ENCODE results near the gene MADD.

Gene MADD

GRCh38 chr11:47251751-47252150, 18.2 kb upstream of the MADD start:
- DNase-seq (ENCODE audit: low spot score), result no peak

GRCh38 chr11:47253660-47254059, 16.3 kb upstream of the MADD start:
- DNase-seq (ENCODE audit: low spot score), result no peak

- no peak for DNase-seq (ENCODE audit: low spot score)
Measured at GRCh38 chr11:47254386-47254785, 15.5 kb upstream of the MADD start.

DNA sequence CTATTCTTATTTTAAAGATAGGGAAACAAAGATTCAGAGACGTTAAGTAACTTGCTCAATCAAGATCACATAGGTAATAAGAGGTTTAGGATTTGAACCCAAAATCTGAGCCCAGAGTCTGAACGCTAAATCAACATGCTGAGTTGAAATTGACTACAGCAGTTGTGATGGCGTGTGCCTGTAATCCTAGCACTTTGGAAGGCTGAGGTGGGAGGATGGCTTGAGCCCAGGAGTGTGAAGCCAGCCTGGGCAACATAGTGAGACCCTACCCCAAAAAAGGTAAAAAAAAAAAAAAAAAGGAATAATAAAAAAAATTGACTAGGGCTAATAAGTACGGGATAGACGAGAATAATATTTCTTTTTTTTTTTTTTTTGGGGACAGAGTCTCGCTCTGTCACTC, 13.6 kb upstream of the MADD start:
- DNase-seq (ENCODE audit: low spot score), result no peak

DNA sequence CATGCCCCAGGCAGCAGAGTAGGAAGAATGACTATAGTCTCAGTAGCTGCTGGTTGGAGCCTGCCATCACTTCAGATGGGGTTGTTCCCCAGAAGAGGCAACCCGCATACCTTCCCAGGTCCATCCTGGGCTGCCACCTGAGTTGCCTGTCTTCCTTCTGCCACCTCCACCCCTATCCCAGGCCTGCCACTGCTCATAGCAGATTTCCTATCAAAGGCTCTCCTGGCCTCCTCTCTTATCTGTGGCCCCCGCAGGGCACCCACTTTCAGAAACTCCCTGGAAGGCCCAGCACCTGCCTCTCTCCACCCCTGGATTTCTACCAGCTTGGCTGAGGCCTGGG, 12.8 kb upstream of the MADD start:
- no peak for DNase-seq (ENCODE audit: low spot score)

- DNase-seq (ENCODE audit: low spot score), result peak; percentile 58
Measured at GRCh38 chr11:47257517-47258316, 12.2 kb upstream of the MADD start, which contains the start of gene NR1H3. TSS of gene NR1H3 (plus strand) at chr11:47257996. CDS start at chr11:47259217, 1,221 bp downstream.

DNA sequence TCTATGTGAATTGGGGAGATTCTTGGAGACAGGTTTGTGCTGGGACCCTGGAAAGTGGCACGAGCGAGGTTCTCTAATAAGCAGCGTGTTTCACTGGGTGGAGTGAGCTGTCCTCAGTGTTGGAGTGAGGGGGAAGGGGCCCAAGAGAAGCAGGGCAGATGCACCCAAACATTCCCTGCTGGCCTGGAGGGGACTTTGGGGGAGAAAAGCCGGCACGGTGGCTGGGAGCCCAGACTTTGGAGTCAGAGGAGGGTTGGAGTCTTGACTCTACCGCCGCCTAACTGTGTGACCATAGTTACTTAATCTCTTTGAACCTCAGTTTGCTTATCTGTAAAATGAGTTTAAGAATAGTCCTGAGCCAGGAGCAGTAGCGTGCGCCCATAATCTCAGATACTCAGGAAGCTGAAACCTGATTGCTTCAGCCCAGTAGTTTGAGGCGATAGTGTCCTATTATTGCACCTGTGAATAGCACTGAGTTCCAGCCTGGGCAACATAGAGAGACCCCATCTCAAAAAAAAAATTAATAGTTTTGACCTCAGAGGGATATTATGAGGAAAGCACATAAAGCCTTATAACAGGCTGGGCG, 11.5 kb upstream of the MADD start:
- no peak for DNase-seq (ENCODE audit: low spot score)

DNA sequence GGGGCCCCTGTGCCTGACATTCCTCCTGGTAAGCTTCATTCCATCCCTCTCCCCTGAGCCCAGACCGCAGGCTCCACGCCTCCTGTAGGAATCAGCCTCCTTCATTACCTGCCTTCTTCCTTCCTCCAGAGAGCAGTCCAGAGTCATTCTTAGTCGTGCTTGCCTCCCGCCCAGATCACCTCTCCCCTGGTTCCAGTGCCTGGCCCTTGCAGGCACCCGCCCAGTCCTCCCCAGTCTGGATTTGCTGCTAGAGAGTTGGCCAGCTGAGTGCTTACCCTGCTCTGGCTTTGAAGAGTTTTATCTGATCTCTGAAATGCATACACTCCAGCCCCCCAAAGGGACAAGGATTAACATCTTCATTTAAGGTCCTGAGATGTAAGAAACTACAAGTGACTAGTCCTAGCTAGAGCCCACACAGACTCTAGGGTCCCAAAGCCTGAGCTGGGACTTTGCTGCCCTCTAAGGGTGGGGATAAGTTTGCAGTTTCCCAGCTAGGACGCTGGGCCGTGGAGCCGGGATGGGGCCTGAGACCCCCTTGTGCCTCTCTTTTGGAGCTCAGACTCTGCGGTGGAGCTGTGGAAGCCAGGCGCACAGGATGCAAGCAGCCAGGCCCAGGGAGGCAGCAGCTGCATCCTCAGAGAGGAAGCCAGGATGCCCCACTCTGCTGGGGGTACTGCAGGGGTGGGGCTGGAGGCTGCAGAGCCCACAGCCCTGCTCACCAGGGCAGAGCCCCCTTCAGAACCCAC, 10.5 kb upstream of the MADD start:
- peak; percentile 60 for DNase-seq (ENCODE audit: low spot score)

DNA sequence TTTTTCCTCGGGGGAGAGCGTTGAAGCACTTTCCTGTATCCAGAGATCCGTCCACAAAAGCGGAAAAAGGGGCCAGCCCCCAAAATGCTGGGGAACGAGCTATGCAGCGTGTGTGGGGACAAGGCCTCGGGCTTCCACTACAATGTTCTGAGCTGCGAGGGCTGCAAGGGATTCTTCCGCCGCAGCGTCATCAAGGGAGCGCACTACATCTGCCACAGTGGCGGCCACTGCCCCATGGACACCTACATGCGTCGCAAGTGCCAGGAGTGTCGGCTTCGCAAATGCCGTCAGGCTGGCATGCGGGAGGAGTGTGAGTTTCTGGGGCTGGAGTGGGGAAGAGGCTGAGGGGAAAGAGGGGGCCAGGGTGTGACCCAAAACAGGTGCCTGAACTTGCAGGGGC, 9.6 kb upstream of the MADD start:
- no peak for DNase-seq (ENCODE audit: low spot score)

GRCh38 chr11:47261291-47261800, 8.6 kb upstream of the MADD start:
- no peak for DNase-seq (ENCODE audit: low spot score)

- DNase-seq (ENCODE audit: low spot score), result no peak
Measured at GRCh38 chr11:47264119-47264518, 5.8 kb upstream of the MADD start.

- no peak for DNase-seq (ENCODE audit: low spot score)
Measured at GRCh38 chr11:47264521-47264920, 5.4 kb upstream of the MADD start.

GRCh38 chr11:47267876-47268275, 2.1 kb upstream of the MADD start:
- DNase-seq (ENCODE audit: low spot score), result no peak

GRCh38 chr11:47268448-47269001, 1.4 kb upstream of the MADD start:
- no peak for DNase-seq (ENCODE audit: low spot score)

GRCh38 chr11:47269002-47269828, 718 bp upstream of the MADD start:
- DNase-seq (ENCODE audit: low spot score), result peak; percentile 83

- DNase-seq (ENCODE audit: low spot score), result no peak
Measured at GRCh38 chr11:47270331-47271271, 668 bp downstream of the MADD start.

GRCh38 chr11:47271328-47271727, 1.4 kb downstream of the MADD start:
- DNase-seq (ENCODE audit: low spot score), result no peak

DNA sequence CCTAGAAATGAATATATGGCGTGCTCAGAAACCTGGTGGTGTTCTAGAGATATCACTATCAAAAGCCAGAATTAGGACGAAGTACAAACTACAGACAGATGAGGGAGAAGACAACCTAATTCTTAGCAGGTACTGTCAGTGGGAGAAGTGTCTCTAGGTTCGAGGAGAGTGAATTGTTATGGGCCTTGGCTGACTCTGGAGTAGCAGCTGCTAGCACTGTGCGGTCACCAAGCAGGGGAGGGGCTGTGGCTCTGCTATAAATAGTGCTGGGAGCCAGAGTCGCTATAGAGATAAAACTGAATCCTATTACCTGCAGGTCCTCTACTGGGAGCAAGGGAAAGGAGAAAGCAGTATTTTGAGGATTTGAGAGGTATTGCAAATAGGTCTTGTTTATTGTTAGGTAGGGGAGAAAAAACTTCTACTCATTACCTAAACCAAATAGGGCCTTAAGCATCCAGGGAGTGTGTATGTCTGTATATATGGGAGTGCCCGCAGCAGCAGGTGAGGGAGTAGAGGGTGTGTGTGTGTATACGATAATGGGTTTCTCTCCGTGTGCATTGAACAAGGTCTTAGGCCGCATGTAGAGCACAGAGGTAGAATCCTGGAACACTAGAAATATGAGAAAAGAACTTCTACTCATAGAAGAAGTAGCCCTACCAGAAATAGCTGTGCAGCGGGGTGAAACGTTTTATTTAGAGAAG, 2.2 kb downstream of the MADD start:
- DNase-seq (ENCODE audit: low spot score), result no peak

DNA sequence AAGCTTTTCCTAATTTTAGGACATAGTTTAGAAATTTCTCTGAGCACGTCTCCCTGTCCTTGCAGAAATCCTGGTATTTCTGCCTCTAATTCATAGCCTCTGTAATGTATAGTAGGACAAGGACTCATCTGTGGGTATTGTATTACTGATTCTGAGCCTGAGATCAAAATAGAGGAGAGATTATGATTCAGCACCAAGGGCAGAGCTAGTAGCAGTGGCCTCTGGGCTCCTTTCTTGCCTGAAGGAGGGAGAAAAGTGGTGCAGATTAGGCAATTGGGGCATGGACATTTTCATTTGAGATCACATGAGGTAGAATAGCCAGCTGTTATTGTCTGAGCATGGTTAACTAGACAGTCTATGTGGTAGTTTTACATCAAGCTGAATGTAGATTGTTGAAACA, 2.8 kb downstream of the MADD start:
- DNase-seq (ENCODE audit: low spot score), result no peak
